Daoy (cell line): ENCODE data around the gene KIF5C. TPM values are rescaled to one million over a fixed set of nuclear protein-coding genes. Genes with fewer than 3 reads are reported as not detected.
A peak's percentile ranks its signal among the peaks of the same experiment; 100 is the strongest.

Experiments used
- DNase-seq: peaks from one replicate; pipeline ENCODE4 v3.0.0-alpha.2; 2015; ENCODE audit warnings: low read depth
- total RNA-seq: library from RNA; depleted of rRNA; stranded (reverse); fragments of >200 nt; shearing (Covaris generic); gene quantifications from 2 replicates; pipeline ENCODE4 v1.2.3, GENCODE V29; 2014

Gene KIF5C
- total RNA-seq, 1 experiment from 2014 or later = 5.1 TPM

DNA sequence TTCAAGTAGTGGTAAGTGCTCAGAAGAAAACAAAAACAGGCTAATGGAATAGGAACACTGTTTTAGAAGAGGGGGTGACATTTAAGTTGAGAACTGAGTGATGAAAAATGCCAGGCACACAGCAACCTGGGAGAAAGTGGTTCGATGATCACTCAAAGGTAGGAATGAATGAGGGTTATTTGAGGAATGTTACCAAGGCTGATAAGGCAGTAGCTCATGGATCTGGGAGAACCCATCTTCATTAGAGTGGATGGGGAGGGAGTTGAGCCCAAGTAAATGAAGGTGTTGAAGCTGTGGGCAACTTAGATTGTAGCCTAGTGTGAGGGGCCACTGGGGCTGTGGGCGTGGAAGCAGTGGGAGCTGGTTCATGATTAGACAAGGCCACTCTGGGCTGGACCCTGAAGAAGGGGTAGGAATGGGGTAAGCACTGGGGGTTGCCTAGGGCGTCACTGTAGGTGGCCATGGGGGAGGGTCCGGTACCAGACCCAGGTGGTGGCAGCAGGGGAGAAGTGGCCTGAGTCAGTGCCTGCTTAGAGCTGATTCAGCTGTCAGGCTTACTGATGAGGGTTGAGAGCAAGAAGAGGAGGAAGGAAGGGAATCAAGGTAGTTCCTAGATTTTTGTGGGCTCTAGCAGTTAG, 141.0 kb downstream of the KIF5C start:
- DNase-seq = no peak

DNA sequence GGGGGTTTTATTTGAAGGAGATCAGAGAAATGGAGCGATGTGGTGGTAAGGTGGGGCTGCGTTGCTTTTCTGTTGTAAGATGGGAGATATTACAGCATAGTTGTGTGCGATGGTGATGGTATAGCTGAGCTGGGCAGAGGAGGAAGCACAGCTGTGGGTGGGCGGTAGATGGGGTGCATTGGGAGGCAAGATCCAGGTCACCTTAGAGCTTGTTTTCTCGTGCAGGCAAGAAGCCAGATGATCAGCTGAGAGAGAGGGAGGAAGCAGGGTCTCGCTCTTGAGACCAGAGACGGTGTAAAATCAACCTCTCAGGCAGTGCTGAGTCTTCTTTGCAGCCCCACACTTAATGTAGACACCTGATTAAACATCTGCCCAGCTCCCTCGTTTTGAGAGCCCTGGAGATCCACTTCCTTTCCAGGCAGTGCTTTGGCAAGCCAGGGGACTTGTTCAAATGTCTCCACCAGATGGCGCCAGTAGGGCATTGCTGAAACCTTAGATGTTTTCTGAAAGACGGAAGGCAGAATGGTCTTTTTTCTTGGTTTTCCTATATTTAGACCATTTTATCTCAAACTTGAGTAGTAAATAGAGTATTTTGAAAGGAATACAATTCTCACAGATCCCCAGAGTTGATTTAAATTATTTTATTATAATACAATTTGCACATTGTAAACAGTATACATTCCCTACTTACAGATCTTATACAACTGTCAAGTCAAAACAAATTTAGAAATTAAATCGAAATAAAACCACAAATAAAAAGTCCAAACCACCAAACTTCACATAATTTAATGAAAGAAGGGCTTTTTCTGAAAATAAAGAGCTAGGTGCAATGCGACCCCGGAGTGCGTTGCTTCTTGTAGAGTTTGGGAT, 142.3 kb downstream of the KIF5C start:
- DNase-seq = peak; percentile 73

DNA sequence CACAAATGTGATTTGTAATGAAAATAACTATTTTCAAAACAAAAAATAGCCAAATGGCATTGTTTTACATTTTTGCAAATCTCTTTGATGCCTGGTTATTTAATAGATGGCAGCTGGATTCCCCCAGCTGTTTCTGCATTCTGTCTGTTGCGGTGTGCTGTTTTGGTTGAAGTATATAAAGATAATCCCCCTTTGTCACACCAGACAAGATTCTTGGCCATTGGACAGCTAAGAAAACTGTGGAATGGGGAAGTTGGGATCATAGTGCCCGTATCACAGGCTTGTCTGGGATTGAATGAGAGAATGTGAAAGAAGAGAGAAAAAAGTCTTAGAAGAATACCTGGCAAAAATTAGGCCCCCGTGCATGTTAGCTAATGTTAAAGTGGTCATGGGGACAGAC, 144.0 kb downstream of the KIF5C start:
- DNase-seq = no peak

DNA sequence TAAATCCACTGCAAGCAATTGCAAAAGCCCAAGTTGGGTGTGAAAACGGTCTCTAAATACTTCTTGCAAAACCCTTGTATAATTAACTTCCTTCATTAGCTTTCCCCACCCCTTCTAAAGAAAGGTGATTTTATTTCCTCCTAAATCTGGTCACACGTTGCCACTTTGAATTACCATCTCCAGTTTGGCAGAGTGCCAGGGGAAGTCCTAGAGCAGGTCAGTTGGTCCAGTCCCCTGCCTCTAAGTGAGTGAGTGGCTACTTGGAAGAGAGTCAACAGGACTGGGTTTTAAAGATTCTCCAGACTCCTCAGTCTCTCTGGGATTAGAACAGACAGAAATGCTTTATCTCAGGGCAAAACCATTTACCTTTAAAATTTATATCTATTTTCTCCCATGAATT, 144.7 kb downstream of the KIF5C start:
- no peak for DNase-seq

DNA sequence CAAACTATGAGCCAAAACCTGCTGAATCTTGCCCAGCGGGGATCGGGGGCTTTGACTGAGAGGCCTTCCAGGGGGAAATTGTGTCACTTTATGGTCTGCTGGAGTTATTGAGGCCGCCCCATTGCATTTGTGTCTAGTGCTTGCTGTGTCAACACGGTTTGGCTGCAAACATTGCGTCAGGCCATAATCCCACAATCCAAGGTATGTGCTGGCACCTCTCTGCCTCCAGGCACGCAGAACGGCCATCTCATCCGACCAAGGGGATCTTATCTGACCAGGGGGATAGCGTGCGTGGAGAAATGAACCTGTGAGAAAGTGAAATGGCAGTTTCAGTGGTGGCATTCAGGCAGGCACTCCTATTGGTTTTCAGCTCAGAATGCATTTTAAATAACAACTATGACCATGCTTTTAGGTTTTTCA, 145.4 kb downstream of the KIF5C start:
- peak; percentile 19 for DNase-seq

DNA sequence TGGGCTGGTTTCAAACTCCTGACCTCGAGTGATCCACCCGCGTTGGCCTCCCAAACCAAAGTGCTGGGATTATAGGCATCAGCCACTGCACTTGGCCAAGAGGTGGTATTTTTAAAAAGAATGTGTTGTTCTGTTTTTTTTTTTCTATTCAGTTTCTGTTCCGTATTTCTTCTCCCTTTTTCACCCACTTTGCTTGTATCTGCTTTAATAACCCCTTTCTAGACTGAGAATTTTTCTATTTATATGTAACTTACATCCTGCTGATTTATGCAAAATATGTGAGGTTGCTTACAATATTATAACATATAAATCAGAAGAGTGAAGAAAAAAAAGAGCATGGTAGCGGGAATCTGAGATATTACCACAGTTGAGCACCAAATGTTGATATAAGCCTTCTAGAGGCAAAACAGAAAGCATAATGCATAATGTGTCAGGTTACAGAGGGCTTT, 146.3 kb downstream of the KIF5C start:
- DNase-seq = no peak

DNA sequence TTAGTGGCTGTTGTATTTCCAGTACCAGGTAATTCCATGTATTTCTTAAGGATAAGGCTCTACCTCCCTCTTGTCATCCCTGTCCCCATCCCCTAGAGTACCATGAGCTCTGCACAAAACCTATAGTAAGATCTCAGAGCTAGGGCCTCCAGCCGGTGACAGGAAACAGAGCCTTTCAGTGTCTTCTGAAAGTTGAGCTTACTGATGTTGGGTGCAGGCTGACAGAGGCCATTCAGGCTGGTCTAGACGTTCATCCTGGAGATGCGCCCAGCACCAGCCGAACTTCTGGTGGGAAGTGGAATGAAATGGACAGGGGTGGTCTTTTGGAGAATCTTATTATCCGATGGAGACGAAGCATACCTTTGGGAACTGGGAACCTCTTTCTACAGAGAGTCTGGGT, 146.7 kb downstream of the KIF5C start:
- no peak for DNase-seq

DNA sequence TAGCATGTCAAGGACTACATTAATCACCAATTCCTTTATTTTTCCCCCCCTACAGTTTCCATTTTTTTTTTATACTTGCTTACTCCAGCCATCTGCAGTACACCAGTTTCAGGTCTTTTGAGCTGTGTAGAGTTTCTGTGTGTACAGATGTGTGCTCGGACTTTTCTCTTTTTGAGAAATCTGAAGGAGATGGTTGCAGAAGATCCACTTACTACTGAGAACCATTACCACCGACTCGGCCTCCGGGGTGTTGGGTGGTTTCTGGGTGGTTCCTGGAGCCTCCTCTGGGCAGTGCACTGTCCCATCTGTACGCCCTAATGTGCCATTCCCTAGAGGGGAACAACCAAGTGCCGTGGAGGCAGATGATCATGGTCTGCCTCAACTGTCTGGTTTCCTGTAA, 148.1 kb downstream of the KIF5C start:
- DNase-seq = no peak

DNA sequence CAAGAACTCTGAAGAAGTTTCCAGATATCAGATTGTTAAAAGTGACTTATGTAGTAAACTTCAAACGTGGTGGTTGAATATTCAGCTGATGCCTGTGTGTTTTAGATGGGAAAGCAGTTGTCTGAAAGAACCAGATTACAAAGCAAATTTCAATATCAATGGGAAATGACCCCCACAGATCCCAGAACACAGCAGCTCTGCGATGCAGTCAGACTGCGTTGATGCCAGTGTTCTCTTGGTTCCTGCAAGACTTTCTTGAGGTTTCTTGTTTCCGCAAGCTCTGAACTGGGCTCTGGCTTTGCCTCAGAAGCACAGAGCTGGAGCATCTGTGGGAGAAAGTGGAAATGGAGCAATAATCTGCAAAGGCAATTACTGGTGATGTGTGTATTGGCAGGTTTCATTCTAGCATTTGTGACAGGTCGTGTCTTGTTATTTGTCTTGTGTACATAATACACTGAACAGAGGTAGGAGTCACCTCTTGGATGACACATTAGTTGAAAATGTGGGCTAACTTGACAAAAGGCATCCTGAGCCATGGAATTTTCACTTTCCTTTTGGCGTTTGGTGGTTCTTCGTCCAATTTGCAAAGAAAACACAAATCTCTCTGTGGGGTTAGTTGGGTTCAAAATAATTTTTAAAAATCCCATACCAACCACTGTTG, 152.7 kb downstream of the KIF5C start:
- peak; percentile 31 for DNase-seq

DNA sequence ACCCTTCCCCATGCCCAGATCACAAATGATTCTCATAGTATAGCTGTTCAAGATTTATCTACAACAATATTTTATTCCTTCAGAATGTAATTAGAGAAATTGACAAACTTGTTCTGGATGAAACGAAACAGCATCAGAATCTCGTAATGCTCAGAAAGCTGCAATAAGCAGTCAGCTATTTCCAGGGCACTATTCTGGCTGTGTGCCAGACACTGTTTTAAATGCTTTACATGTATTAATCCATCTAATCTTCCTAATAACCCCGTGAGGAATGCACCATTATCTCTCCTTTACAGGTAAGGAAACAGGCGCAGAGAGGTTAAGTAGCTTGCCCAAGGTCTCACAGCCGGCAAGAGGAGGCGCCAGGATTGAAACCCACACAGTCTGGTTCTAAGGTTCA, 153.3 kb downstream of the KIF5C start:
- no peak for DNase-seq

DNA sequence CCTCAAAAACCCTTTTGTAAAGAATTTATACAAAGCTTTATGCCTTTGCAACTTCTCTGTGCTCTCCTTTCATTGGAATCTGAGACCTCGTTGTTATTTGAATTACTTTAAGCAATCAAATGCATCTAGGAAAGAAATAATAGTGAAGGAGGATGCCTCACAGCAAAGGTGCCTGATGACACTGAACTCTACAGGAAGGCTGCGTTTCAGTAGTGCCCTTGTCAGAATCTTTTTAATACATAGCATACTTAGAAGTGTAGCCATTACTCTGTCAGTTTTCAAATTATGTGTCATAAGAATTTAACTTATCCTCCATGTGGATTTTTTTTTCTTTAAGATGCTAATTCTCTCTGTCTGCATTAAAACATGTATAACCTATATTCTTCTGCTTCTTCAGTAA, 153.9 kb downstream of the KIF5C start:
- DNase-seq = no peak

DNA sequence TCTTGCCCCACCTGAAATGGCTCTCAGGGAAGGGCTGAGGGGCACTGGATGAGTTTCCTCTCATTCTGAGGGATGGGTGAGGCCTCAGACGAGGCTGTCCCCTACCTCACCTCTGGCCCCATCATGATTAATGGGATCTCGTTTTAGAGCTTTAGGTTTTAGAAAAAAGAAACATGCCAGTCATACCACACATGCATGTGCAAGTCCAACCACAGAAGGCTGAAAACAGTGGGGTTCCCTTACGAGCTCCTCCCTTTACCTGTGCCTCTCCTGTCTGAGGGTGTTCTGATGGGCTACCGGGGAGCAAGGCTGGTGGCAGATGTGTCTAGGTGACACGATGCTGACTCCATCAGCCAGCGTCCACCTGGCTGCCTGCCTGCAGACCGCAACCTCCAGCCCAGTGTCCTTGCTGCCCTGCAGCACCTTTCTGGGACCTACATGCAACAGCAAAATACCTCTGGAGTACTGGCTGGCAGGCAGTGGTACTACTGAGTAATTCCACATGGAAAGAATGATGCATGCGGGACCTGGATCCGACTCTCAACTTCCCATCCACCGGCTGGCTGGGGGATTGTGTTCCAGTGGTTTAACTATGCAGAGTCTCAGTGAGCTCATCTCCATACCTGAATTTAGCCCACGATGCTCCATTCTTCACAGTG, 154.4 kb downstream of the KIF5C start:
- DNase-seq = no peak

DNA sequence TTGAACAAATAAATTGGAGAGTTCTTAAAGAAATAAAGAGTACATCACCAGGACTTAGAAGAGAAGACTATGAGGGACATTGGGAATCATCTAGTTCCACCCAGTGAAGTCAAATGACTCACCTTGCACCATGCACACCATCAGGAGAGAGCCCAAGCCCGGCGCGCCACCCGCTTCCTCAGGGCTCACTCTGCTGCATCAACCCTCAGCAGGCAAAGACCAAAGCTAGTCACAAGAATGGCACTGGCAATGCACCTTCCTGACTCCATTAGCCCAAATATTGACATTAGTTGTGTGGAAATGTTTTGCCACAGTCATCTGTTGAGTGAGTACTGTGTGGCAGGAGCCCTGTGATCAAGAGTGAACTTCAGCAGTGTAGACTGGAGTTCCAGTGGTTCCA, 156.4 kb downstream of the KIF5C start:
- DNase-seq = no peak

DNA sequence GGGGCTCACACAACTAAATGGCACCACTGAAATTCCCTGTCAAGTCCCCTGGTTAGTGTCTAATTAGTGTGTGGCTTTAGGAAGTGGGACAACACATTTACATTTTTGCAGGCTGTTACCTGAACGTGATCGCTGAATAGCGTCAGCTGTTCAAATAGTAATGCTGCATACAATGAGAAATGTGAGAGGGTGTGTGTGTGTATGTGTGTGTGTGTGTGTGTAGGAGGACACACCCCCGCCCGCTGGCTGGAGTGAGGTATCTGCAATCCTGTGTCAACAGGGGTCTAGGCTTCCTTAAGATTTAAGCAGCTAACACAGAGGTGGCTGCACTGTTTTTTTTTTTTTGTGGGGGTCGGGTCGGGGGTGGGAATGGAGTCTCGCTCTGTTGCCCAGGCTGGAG, 158.7 kb downstream of the KIF5C start:
- no peak for DNase-seq

DNA sequence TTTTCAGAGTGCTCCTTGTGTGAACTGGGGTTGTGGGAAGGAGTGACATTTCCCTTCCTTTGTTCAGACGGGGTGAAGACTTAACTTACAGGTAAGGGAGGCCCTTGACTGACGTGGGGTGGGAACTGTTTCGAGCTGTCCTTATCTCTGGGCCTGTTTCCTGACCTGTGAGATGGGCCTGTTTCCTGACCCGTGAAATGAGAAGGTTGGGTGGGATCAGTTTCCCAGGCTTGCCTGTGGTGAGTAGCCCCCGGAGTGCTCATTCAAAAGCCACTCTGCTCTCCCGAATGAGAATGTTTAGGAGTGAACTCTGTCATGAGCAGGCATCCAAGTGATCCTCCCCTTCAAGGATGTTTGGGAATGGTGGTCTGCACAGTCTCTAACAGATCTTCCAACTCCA, 159.4 kb downstream of the KIF5C start:
- no peak for DNase-seq

DNA sequence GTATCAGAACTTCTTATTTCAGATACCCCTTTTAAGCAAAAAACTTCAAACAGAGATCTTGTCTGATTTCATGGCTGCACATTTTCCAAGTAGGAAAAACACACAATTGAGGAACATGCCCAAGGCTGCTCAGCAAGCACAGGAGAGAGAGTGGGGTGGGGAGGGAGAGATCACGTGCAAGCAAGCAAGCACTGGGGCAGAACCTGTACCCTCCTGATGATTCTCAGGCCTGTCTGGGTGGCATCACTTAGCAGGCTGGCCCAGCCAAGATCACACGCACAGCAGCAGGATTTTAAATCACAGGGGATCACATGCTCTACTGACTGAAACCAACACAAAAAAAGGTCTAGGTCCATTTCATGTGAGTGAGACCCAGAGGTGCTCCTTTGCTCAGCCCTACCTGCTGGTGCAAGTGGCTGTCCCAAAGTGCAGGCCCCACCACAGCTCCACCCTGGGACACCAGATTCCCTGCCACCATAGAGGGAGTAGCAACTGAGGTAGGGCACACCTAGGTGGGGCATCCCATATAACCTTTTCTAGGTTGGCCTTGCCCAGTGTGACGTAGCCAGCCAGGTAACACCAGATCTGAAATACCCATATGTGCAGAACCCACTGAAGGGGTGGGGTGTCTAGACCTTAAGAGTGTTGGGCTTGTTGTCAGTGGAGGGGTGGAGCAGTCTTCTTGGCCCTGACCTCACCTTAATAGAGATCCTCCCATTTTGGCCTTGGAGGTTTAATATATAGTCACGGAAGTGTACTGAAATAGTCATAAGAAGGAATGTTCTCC, 161.7 kb downstream of the KIF5C start:
- no peak for DNase-seq

DNA sequence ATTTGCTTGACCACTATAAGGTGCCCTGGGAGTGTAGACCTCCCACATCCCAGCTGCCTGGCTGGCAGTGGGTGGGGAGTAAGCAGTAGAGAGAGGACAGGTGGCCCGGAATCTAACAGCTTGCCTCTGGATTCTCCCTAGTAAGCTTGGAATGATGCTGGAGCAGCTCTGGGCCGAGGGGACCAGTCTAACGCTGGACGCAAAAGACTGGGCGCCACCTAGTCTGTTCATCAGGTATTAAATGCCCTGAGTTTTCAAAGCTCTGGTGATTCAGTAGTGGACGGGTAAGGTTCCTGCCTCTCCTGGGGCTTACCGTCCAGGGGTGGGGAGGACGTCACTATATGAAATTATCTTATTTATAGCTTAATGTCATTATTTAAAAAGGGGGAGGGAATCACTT, 162.8 kb downstream of the KIF5C start:
- peak; percentile 46 for DNase-seq

DNA sequence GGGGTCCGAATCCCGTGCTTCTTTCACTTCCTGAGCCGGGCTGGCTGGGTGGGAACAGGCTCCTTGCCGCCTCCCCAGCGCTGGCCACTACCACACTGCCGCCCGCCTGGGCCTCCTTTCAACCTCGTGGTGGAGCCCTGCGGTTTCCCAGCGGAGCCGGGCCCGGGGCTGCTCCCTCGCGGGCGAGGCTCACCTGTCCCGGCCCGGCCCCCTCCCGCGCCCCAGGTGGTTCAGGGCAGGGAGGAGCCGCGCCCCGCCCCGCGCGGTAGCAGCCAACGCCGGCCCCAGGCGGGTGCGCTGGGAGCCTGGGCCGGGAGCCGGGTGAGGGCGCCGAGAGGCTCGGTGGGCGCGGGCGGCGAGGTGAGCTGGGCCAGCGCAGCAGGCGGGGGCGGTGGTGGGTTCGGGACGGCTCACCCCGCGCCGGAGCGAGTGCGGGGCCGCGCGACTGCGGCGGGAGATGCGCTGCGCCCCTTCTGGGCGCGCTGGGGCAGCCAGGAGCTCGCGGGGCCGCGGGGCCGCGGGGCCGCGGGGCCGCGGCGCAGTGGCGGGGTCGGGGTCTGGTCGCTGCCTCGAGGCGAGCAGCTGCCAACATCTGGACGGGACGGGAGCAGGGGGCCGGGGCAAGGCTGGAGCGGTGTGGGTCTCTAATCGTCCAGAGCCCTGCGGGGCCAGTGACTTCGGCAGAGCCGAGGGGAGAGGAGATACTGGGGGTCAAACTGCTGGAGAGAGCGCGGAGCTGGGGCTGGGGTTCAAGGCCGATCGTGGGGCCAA, 163.6 kb downstream of the KIF5C start, which contains the start of gene LYPD6B:
LYPD6B (plus strand) TSS at position 258 of the 771 bp plus-strand sequence. CDS start 92,250 bp downstream, outside the sequence.
- DNase-seq = peak; percentile 38

DNA sequence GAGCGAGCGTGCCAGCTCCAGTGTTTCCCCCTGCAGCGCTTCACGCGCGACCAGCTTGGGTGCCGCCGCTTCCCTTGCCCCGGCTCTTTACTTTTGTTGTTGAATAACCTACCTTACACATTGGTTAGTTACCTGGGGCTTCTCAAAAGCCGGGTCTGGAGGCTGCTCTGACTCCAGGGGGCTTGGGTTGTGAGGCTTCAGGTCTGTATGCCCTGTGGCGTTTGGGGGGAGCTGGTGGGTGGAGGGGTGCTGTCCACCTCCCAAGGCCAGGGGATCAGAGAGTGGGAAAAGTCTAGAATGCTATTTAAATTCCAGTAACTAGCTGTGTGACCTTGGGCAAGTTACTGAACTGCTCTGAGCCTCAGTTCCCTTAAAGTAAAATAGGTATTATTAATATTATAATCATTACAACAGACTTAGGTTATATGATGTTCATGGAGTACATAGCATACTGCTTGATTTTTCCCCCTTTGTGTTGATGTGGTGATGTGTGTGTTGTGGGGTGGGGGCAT, 164.2 kb downstream of the KIF5C start:
- DNase-seq = no peak

DNA sequence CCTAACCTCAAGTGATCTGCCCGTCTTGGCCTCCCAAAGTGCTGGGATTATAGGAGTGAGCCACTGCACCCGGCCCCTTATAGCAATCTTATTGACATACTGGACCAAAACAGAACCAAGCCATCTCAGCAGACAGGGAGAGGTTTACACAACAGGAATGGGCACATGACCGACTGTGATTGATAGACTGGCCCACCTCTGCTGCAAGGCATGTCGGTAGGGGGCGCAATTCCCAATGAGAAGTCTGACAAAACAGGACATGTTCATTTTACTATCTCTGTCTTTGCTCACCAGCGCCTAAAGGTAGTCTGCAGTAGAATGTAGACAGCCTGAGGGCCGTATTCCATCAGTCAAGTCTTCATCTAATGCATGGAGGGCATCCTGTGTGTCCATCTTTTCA, 165.4 kb downstream of the KIF5C start:
- DNase-seq = peak; percentile 67
